IMR-90 (cell line): ENCODE measurements around the gene SMIM7. TPM values are rescaled to one million over a fixed set of nuclear protein-coding genes. Genes with fewer than 3 reads are reported as not detected.

Experiments used
- ATAC-seq: fragments of 200-7000 bp; cut with Tn5 transposase; 2 replicates; pipeline ENCODE4 v1.9.1; 2020; ENCODE audit warnings: low read depth, mild to moderate bottlenecking, moderate library complexity
- BruUV-seq: library from RNA; stranded (reverse); fragments of 400-500 nt; replicated peaks from 2 replicates; lab custom pipeline; 2021; lab: Mats Ljungman, UMichigan
- CTCF ChIA-PET: fragments of 300-600 bp; formaldehyde crosslinking; extraction: SDS; loops from one replicate; lab custom pipeline; 2021; ENCODE audit warnings: antibody characterized with exemption; lab: Yijun Ruan, JAX
- POLR2A ChIA-PET: fragments of 300-600 bp; sonication (Branson Sonifier 250); formaldehyde crosslinking; loops from one replicate; lab custom pipeline; 2022; ENCODE audit warnings: antibody characterized with exemption; ENCODE audit not compliant: unreplicated experiment; lab: Charles Lee
- DNase-seq: peaks from one replicate; pipeline ENCODE4 v3.0.0; 2013
- H2AFZ ChIP-seq: replicated peaks from 2 replicates; pipeline ENCODE3; 2013; ENCODE audit warnings: low read length, mild to moderate bottlenecking; ENCODE audit not compliant: poor library complexity
- H2AK5ac ChIP-seq: 2 replicates; pipeline ENCODE4 v1.6.1; 2013; ENCODE audit warnings: low read depth, low read length, inconsistent platforms
- H2AK9ac ChIP-seq: replicated peaks from 2 replicates; pipeline ENCODE3; 2013; ENCODE audit warnings: mild to moderate bottlenecking, low read depth, low read length, moderate library complexity; ENCODE audit not compliant: poor library complexity
- H2BK120ac ChIP-seq: 2 replicates; pipeline ENCODE4 v1.6.1; 2013; ENCODE audit warnings: low read depth, low read length, inconsistent platforms
- H2BK15ac ChIP-seq: 3 replicates; pipeline ENCODE4 v1.6.1; 2013; ENCODE audit warnings: low read depth, low read length, inconsistent platforms
- H2BK20ac ChIP-seq: 2 replicates; pipeline ENCODE4 v1.6.1; 2013; ENCODE audit warnings: low read depth, mild to moderate bottlenecking, inconsistent platforms, low read length, moderate library complexity
- H2BK5ac ChIP-seq: 2 replicates; pipeline ENCODE4 v1.6.1; 2013; ENCODE audit warnings: mild to moderate bottlenecking, low read depth, low read length, inconsistent platforms; ENCODE audit not compliant: poor library complexity, severe bottlenecking
- H3K14ac ChIP-seq: replicated peaks from 2 replicates; pipeline ENCODE4 v1.6.1; 2013; ENCODE audit warnings: low read depth, low read length, inconsistent platforms
- H3K18ac ChIP-seq: 2 replicates; pipeline ENCODE4 v1.6.1; 2013; ENCODE audit warnings: low read depth, low read length, control low read depth
- H3K23ac ChIP-seq: 2 replicates; pipeline ENCODE4 v1.6.1; 2013; ENCODE audit warnings: low read depth, low read length, inconsistent platforms
- H3K27ac ChIP-seq: 2 replicates; pipeline ENCODE4 v1.5.1; 2013; ENCODE audit warnings: mild to moderate bottlenecking, control low read depth, low read length; ENCODE audit not compliant: insufficient read depth
- H3K27me3 ChIP-seq: 2 replicates; pipeline ENCODE4 v1.6.1; 2013; ENCODE audit warnings: low read length; ENCODE audit not compliant: control insufficient read depth, insufficient read depth
- H3K36me3 ChIP-seq: 2 replicates; pipeline ENCODE4 v1.6.1; 2013; ENCODE audit warnings: low read length, mixed read lengths; ENCODE audit not compliant: control insufficient read depth, insufficient read depth
- H3K4ac ChIP-seq: 2 replicates; pipeline ENCODE4 v1.6.1; 2013; ENCODE audit warnings: low read depth, low read length, inconsistent platforms
- H3K4me1 ChIP-seq: 2 replicates; pipeline ENCODE4 v1.6.1; 2013; ENCODE audit warnings: low read length, mixed read lengths; ENCODE audit not compliant: control insufficient read depth, insufficient read depth
- H3K4me2 ChIP-seq: 2 replicates; pipeline ENCODE4 v1.6.1; 2013; ENCODE audit warnings: low read depth, mild to moderate bottlenecking, control low read depth, low read length, moderate library complexity
- H3K4me3 ChIP-seq: 2 replicates; pipeline ENCODE4 v1.5.1; 2013; ENCODE audit warnings: low read depth, mild to moderate bottlenecking, control low read depth, low read length, moderate library complexity; ENCODE audit not compliant: insufficient read depth
- H3K56ac ChIP-seq: 2 replicates; pipeline ENCODE4 v1.6.1; 2013; ENCODE audit warnings: low read length, inconsistent platforms; ENCODE audit not compliant: insufficient read depth; ENCODE audit errors: extremely low read depth
- H3K79me1 ChIP-seq, 2 experiments: 2 replicates each; pipeline ENCODE4 v1.6.1; 2013; ENCODE audit warnings: low read length in 2 of 2, inconsistent platforms in 1 of 2, low read depth in 1 of 2
- H3K9ac ChIP-seq: 2 replicates; pipeline ENCODE4 v1.6.1; 2013; ENCODE audit warnings: low read depth, low read length, control low read depth
- H3K9me1 ChIP-seq: 2 replicates; pipeline ENCODE4 v1.6.1; 2013; ENCODE audit warnings: low read length, inconsistent platforms; ENCODE audit not compliant: insufficient read depth
- H3K9me3 ChIP-seq: 2 replicates; pipeline ENCODE4 v1.6.1; 2013; ENCODE audit warnings: low read length; ENCODE audit not compliant: control insufficient read depth, insufficient read depth
- H4K20me1 ChIP-seq: 2 replicates; pipeline ENCODE4 v1.6.1; 2013; ENCODE audit warnings: low read length, inconsistent platforms; ENCODE audit not compliant: insufficient read depth
- H4K5ac ChIP-seq: 2 replicates; pipeline ENCODE4 v1.6.1; 2013; ENCODE audit warnings: mild to moderate bottlenecking, low read depth, low read length, control low read depth
- H4K8ac ChIP-seq, 2 experiments: 2 replicates each; pipeline ENCODE4 v1.6.1; 2013; ENCODE audit warnings: low read depth in 2 of 2, low read length in 2 of 2, control low read depth in 1 of 2, inconsistent platforms in 1 of 2
- H4K91ac ChIP-seq: 2 replicates; pipeline ENCODE4 v1.6.1; 2013; ENCODE audit warnings: low read depth, low read length, inconsistent platforms; ENCODE audit not compliant: insufficient read depth
- BHLHE40 ChIP-seq: fragments of 150-350 bp; IDR thresholded peaks from 2 replicates; pipeline ENCODE4 v1.6.1; 2016; ENCODE audit warnings: mild to moderate bottlenecking, low read depth, low read length
- POLR2A ChIP-seq: IDR thresholded peaks from 2 replicates; pipeline ENCODE4 v1.6.1; 2012; ENCODE audit warnings: mild to moderate bottlenecking, low read depth, low read length
- WGBS, 2 experiments: methylation state at CpG; one replicate each; pipeline versions ENCODE4 v1.1.5 to v1.1.7; 2013; ENCODE audit warnings: missing lambda C conversion rate in 2 of 2; ENCODE audit not compliant: insufficient read length in 1 of 2; ENCODE audit errors: extremely low coverage in 2 of 2; 5-methylcytosine and 5-hydroxymethylcytosine counted together
- dilution Hi-C: fragments of 300-500 bp; cut with HindIII; formaldehyde crosslinking; loops from one replicate; pipeline ENCODE4 v1.14.3; 2018; ENCODE audit warnings: low sequenced_read_pairs; ENCODE audit not compliant: unreplicated experiment
- in situ Hi-C: fragments of 300-500 bp; cut with MboI; formaldehyde crosslinking; loops from 3 replicates; pipeline ENCODE4 v1.14.3; 2019; ENCODE audit warnings: low sequenced_read_pairs, inconsistent platforms, mixed read lengths
- intact Hi-C: fragments of 100-400 bp; cut with micrococcal nuclease; formaldehyde crosslinking; loops from 2 replicates; pipeline ENCODE4 v1.10.0; 2022
- polyA plus RNA-seq, 3 experiments: library from polyadenylated mRNA; depleted of rRNA; stranded (reverse); fragments of >200 nt; gene quantifications; 2 replicates each; pipeline ENCODE4 v1.2.3, GENCODE V29; 2012; ENCODE audit warnings: low replicate concordance in 1 of 3
- total RNA-seq: library from RNA; depleted of rRNA; stranded (reverse); fragments of >200 nt; gene quantifications from 2 replicates; pipeline ENCODE4 v1.2.3, GENCODE V29; 2012

The SMIM7 gene
- total and polyA plus RNA-seq, 2 of the 4 experiments (the other 2 are of a cell fraction) = 55.7 to 64.8 TPM

DNA sequence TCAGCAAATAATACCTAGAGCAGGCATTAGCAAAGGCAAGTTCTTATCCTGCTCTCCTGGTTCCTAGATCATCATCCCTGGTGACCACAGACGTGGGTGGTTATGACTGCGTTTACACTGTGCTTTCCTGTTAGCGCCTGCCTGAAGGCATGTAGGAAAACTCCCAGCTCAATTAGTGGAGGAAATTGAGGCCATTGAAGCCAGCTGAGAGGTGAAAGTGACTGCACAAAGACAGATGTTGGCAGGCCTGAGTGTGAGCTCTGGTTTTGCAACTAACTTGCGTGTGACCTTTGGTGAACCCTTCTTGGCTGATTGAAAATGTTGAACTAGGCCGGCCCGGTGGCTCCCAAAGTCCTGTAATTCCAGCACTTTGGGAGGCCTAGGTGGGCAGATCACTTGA is 42.2 kb upstream of the SMIM7 start:
- Histone ChIP-seq H3K9me3 (no peaks in the 10 kb centered on the region), H3K27ac (no peak overlapping the region), H3K14ac (no peak overlapping the region), H3K36me3 (no peaks in the 10 kb centered on the region), H3K79me1 (no peaks in the 10 kb centered on the region), H4K20me1 (no peaks in the 10 kb centered on the region), H4K91ac (no peak overlapping the region), H2BK20ac (no peak overlapping the region), H3K4me1 (no peaks in the 10 kb centered on the region), H2BK15ac (no peak overlapping the region), H3K4me2 (no peak overlapping the region), H3K9ac (no peak overlapping the region), H3K4ac (no peak overlapping the region), H3K4me3 (no peak overlapping the region), H3K56ac (no peak overlapping the region), H3K9me1 (no peaks in the 10 kb centered on the region), H2BK120ac (no peak overlapping the region), H4K5ac (no peak overlapping the region), H2AK9ac (no peak overlapping the region), H2AFZ (no peak overlapping the region), H2BK5ac (no peak overlapping the region), H3K27me3 (peaks cover 8% of the 10 kb centered on the region), H3K23ac (no peak overlapping the region), H3K18ac (no peak overlapping the region), H2AK5ac (no peak overlapping the region), H4K8ac (no peak overlapping the region)
- WGBS, 2 experiments = 14% methylated on average over 1 of the region's 6 CpGs; no CpG with 5 or more reads in 1 of the 2 experiments
- dilution Hi-C loops (no loop called here), intact Hi-C loops (no loop called here), in situ Hi-C loops (no loop called here)
- POLR2A ChIA-PET = no interaction called here
- peak; percentile 79 for ATAC-seq
- CTCF ChIA-PET = interaction anchor here (0.5 to 1.0 kb wide), 3 partner anchors 8 to 31 kb away, joined by 3 to 6 read pairs (median 4); no protein-coding TSS in a partner anchor
- TF ChIP-seq BHLHE40 = 0 out of 2 replicates have a peak, but pooled peaks have one; percentile 23
- TF ChIP-seq POLR2A = no peak
- peak; percentile 66 for DNase-seq
- no TSS peak for BruUV-seq
